Fibroblast of skin of left biceps (primary cell): ENCODE data around the gene BEAN1.
"Not testable (repeated sequence)": the region's sequence is repeated elsewhere in the genome, so short reads cannot be mapped to it uniquely, and the experiment has no call there.

Experiments used
- DNase-seq, 2 experiments: peaks; one replicate each; pipeline ENCODE4 v3.0.0-alpha.2; 2013; ENCODE audit warnings: low read depth in 2 of 2

The BEAN1 gene

DNA sequence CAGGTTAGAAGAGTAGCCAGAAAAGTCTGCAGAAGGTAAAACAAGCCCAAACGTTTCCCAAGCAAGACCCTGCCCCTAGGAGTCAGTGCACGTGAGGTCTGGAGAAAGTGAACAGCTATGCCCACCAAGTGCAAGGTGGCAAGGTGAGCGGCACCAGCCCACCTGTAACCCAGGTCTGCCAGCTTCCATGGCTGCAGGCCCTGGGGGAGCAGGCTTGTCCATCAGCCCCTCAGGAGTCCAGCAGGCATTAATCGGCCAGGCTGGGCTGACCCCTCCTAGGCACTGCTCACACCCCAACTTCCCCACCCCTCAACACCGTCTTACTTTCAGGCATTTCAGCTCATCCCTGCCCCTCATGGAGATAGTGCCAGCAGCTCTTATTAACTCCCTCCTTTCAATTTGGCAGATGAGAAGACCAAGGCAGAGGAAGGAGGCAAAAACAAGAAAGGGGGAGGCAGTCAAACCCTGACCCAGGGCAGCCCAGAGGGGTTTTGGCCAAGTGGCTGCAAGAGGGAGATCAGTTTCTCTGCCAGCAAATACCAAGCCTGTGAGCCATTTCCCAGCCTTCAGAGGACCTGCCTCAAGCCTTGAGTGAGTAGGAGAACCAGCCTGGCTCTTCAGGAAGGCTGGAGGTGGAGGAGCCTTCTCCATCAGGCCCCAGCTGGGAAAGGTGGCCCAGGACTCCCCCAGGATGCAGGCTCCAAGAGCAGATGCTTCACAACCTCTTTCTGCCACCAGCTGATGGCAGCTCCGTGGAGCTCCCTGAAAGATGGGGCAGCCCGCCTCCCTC lies 14.7 kb downstream of the BEAN1 start:
- no peak for DNase-seq

- no peak for DNase-seq
Measured at GRCh38 chr16:66442502-66443268, 15.6 kb downstream of the BEAN1 start.

- no peak for DNase-seq
Measured at GRCh38 chr16:66443269-66443652, 16.2 kb downstream of the BEAN1 start.

- no peak for DNase-seq
Measured at GRCh38 chr16:66444049-66444481, 17.0 kb downstream of the BEAN1 start.

DNA sequence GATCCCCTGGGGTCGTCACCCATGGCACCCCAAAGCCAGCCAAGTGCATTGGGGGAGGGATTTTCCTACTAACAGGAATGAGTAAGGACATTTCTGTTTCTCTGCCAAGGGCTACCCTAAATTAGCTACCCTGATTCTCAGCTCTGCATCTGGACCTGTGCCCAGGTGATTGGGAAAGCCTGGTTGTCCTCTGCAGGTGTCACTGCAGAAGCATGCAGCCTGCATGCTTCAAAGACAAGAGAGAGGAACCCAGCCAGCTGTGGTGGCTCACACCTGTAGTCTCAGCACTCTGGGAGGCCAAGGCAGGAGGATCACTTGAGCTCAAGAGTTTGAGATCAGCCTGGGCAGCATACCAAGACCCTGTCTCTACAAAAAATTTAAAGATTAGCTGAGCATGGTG lies 19.6 kb downstream of the BEAN1 start:
- no peak for DNase-seq

- no peak for DNase-seq
Measured at GRCh38 chr16:66447491-66447890, 20.4 kb downstream of the BEAN1 start.

DNA sequence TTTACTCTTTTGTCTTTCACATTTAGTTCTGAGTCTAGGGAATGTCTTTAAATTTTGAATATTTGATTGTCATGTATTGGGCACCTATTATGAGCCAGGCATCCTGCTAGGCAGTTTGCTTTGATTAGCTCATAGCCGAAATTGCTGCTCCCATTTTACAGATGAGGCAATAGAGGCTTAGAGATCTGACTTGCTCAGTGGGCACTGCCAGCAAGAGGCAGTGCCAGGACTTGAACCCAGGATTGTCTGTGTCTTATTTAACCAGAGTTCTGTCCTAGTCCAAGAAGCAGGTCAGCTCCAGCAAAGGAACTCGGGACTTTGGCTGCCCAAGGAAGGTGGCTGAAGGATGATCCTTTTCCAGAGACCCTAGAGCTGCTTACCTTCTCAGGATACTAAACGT lies 24.5 kb downstream of the BEAN1 start:
- DNase-seq: no peak

- not testable (repeated sequence) for DNase-seq
Measured at GRCh38 chr16:66453230-66453629, 26.1 kb downstream of the BEAN1 start.

- DNase-seq: no peak
Measured at GRCh38 chr16:66454751-66455150, 27.7 kb downstream of the BEAN1 start.

DNA sequence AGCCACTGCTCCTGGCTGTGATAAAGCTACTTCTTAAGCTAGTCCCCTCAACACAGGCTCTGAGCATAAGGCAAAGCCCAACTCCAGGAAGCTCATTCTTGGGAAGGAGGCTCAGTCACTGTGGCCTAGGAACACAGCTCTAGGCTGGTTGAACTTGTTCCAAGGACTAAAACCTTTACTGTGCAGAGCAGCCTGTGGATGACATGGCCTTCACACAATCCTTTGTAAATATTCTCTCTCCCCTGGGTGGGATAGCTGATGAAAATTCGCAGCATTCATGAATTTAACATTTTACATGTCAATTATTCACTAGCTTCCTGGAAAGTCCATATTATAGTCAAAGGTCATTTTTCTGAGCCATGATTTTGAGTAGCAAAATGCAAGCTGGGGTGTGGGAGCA lies 28.9 kb downstream of the BEAN1 start:
- no peak for DNase-seq

- no peak for DNase-seq
Measured at GRCh38 chr16:66457888-66458287, 30.8 kb downstream of the BEAN1 start.

DNA sequence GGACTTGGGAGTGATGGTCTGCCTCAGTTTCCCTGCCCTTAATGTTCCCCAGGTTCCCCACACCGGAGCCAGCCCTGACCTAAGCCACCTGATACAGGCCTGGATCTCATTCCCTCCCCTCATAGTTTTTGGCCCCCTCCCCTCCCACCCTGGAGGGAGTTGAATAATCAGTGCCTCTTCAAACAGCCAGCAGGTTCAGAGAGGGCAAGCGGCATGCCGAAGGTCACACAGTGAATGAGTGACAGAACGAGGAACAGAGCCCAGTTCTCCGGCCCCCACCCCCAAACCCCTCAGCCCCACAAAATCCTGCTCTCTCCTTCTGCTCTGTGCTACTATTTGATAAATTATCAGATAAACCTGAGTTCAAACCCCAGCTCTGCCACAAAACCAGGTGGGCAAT lies 31.2 kb downstream of the BEAN1 start:
- no peak for DNase-seq

GRCh38 chr16:66458853-66459252 lies 31.8 kb downstream of the BEAN1 start:
- DNase-seq: no peak

DNA sequence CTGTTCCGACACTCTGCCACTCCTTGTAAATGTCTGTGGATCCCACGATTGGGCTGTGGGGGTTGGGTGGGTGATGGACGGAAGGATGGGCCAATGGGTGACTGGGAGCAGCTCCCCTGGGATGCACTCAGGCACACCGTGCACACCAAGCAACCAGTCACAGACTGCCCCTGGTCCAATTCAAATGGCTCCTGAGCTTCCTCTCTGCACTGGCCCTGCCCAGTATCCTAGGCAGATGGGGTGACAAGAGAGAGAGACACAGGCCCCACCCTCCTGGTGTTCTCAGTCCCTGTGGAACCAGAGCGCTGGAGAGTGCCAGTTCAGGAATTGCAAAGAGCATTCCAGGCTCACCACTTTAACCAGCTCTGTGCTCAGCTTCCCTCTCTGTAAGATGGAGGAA lies 32.8 kb downstream of the BEAN1 start:
- no peak for DNase-seq

- DNase-seq: no peak
Measured at GRCh38 chr16:66460703-66461102, 33.6 kb downstream of the BEAN1 start.

- DNase-seq: no peak
Measured at GRCh38 chr16:66462912-66463311, 35.8 kb downstream of the BEAN1 start.

- not testable (repeated sequence) for DNase-seq
Measured at GRCh38 chr16:66465946-66466345, 38.9 kb downstream of the BEAN1 start.

- not testable (repeated sequence) for DNase-seq
Measured at GRCh38 chr16:66466636-66467035, 39.5 kb downstream of the BEAN1 start.

- DNase-seq: no peak
Measured at GRCh38 chr16:66467611-66468010, 40.5 kb downstream of the BEAN1 start.

DNA sequence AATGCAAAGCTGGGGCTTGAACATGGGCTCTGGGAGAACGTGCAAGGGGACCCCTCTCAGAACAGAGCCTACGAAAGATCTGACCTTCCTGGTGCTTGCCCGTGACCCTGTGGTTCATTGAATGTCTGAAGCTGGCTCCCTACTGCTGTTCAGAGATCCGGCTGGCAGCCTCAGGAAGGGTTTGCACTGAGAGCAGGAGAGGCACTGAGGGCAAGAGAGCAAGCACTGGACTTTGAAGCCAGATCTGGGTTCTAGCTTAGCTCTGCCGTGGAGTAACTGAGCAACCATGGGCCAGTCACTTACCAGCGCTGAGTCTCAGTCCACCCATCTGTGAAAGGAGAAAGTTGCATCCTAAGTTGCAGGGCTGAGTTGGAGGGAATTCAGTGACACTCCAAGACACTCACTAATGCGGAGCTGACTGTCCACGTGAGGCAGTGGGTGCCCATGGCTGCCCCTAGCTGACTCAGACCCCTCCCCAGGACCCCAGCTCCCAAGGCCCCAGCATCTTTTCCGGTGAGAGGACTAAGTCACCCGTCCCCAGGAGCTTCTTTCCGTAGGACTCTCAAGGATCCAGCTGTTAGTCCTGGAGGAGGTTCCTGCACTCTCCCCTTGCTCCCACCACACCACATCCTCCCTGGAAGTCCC lies 41.3 kb downstream of the BEAN1 start:
- DNase-seq: no peak

- no peak for DNase-seq
Measured at GRCh38 chr16:66469291-66469946, 42.3 kb downstream of the BEAN1 start.

- no peak for DNase-seq
Measured at GRCh38 chr16:66469947-66470546, 43.0 kb downstream of the BEAN1 start.
